GM19467 (cell line): ENCODE measurements around the gene DENND6A.
"Not testable (repeated sequence)": the region's sequence is repeated elsewhere in the genome, so short reads cannot be mapped to it uniquely, and the experiment has no call there.

Source experiments
- ATAC-seq: cut with Tn5 transposase; IDR thresholded peaks from one replicate; pipeline ENCODE4 v1.9.1; 2021; ENCODE audit warnings: mild to moderate bottlenecking, moderate library complexity; ENCODE audit not compliant: unreplicated experiment

The DENND6A gene, protein sequence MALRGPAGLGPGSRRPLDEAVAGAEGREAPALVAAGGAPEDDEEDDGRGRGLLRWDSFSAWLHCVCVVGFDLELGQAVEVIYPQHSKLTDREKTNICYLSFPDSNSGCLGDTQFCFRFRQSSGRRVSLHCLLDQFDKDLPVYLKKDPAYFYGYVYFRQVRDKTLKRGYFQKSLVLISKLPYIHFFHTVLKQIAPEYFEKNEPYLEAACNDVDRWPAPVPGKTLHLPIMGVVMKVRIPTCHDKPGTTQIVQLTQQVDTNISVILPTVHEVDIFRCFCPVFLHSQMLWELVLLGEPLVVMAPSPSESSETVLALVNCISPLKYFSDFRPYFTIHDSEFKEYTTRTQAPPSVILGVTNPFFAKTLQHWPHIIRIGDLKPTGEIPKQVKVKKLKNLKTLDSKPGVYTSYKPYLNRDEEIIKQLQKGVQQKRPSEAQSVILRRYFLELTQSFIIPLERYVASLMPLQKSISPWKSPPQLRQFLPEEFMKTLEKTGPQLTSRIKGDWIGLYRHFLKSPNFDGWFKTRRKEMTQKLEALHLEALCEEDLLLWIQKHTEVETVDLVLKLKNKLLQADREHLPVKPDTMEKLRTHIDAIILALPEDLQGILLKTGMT

DNA sequence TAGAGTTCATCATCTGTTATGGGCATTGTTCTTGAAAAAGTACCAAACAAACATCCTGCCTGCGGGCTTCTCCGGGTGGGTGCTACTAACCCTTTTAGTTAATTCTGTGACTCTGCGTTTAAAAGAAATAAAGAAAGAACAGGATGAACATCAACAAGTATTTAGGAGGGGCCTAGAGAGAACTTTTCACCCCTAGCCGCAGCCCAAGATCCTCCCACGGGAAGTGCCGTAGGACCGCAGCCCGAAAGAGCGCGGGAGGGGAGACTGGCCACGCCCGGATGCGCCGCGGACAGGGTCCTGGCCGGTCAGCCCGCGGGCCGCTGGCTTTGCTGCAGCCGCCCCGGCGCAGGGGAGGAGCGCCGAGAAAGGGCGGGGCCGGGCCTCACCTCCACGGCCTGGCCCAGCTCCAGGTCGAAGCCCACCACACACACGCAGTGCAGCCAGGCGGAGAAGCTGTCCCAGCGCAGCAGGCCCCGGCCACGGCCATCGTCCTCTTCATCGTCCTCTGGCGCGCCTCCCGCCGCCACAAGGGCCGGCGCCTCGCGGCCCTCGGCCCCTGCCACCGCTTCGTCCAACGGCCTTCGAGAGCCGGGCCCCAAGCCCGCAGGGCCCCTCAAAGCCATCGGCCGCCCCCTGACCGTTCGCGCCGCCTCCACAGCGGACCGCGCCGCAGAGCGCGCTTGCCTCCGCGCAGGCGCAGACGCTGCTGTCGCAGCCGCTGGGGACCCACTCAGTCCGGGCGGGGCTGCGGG, at the start of gene DENND6A:
TSS of gene DENND6A (minus strand) at position 682 of the 752 bp plus-strand sequence. CDS start at position 623, 59 bp downstream.
- ATAC-seq, result peak; percentile 77

DNA sequence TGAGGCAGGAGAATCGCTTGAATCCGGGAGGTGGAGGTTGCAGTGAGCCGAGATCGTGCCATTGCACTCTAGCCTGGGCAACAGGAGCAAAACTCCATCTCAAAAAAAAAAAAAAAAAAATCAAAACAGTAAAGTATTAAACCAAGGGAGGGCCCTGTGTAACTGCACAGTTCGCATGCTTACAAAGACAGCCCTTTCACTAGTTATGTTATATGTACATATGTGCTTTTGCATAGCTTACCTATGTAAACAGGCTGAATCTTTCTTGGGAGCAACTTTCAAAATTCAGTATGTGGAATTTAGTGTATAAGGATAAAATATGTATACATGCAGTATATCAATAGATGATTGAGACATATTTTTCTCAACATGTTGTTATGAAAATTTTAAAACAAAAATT, 47.1 kb upstream of the DENND6A start:
- ATAC-seq, result no peak

- ATAC-seq, result no peak
Measured at GRCh38 chr3:57738391-57738790, 45.5 kb upstream of the DENND6A start.

DNA sequence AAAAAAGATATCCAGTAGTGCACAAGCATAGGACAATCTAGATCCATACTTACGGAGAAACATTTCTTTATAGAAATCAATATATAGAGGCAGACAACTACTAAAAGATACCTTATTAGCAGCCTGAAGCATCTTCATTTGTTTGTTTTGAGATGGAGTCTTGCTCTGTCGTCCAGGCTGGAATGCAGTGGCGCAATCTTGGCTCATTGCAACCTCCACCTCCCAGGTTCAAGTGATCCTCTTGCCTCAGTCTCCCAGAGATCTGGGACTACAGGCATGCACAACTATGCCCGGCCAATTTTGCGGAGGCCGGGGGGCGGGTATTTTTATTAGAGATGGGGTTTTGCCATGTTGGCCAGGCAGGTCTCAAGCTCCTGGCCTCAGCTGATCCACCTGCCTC, 45.0 kb upstream of the DENND6A start:
- no peak for ATAC-seq

DNA sequence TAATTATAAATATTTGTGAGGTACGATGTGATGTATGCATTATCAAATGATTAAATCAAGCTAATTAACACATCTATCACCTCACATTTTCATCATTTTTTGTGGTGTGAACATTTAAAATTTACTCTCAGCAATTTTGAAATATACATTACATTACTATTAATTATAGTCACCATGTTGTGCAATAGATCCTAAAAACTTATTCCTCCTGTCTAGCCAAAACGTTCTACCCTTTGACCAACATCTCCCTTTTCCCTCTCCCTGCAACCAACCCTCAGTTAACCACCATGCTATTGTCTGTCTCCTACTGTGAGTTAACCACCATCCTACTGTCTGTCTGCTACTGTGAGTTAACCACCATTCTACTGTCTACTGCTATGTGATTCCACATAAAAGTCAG, 42.5 kb upstream of the DENND6A start:
- no peak for ATAC-seq

DNA sequence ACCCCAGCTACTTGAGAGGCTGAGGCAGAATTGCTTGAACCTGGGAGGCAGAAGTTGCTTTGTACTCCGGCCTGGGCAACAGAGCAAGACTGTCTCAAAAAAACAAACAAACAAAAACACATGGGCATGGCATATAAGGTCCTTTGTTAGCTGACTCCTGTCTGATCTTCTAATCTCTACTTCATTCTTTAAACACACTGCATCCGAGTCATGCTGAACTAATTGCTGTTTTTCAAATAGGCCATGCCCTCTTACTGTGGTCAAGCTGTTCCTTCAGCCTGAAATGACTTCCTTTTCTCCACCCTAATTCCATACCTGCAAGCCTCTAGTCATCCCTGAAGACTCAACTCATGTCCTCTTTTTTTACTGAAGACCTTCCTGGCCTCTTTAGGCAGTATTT, 40.9 kb upstream of the DENND6A start:
- ATAC-seq, result no peak

GRCh38 chr3:57731311-57731710, 38.4 kb upstream of the DENND6A start:
- ATAC-seq, result no peak

- no peak for ATAC-seq
Measured at GRCh38 chr3:57730682-57731081, 37.8 kb upstream of the DENND6A start.

- ATAC-seq, result no peak
Measured at GRCh38 chr3:57729334-57730045, 36.6 kb upstream of the DENND6A start.

- no peak for ATAC-seq
Measured at GRCh38 chr3:57727106-57727505, 34.2 kb upstream of the DENND6A start.

- ATAC-seq, result no peak
Measured at GRCh38 chr3:57726397-57726796, 33.5 kb upstream of the DENND6A start.

- no peak for ATAC-seq
Measured at GRCh38 chr3:57718118-57718517, 25.2 kb upstream of the DENND6A start.

DNA sequence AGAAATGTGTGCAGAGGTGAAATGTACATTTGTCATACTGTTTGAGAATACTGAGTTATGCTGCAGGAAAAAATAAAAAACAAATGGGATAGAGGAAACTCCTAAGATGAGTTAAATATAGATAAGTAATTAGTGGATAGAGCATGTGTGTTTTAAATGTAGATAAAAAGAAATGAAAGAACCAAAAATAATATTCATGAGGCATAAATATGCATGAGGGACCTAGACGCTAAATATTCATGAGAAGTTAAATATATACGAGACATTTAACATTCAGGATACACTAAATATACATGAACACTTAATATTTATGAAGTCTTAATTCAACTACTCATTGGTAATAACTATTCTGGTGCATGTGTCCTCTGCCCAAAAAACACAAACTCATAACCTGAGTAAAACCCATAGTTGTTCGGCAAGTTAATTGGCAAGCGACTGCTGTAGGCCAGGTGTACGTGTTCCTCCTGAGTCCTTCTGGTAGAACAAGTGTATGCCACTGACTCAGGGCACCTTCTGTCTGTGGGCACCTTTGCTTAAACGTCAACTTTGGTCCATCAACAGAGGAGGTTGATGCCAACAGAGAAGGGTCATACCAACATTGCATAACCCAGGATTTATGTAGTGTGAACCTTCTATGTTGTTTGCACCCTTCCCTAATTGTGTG, 24.5 kb upstream of the DENND6A start:
- no peak for ATAC-seq

GRCh38 chr3:57715686-57716085, 22.8 kb upstream of the DENND6A start:
- no peak for ATAC-seq

DNA sequence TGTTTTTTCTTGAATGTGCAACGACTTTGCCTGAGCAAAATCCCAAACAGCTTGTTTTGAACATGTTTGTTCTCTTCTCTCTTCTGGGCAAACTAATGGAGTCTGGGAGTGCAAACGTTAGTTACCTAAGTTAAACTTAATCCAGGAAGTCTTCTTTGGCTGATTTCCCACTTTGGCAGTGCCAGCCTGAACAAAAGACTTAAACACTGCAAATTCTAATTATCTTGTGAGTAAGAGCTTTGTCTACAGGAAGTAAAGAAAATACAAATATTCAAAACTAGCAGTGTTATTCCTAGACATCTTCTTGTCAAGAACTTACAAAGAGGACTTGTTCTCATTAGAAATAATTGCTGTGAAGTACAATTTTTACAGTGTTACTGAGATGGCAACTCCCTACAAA, 16.7 kb upstream of the DENND6A start:
- ATAC-seq, result no peak

DNA sequence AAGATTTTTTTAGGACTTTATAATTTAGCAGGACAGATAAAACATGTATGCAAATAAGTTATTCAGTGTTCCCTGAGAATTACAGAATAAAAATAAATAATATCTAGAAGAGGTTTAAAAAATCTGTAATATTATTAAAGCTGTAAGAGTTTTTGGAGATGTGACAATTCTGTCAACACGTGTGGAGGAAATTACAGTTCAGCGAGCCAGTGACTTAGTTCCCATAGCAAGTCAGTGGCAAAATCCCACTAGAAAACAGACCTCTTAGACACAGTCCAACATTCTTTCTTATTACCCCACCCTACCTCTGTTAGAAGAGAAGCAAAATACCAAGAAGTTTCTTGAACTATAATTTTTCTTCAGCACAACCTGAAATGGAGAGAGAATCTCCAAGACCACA, 16.2 kb upstream of the DENND6A start:
- no peak for ATAC-seq

- ATAC-seq, result no peak
Measured at GRCh38 chr3:57706462-57706861, 13.6 kb upstream of the DENND6A start.

DNA sequence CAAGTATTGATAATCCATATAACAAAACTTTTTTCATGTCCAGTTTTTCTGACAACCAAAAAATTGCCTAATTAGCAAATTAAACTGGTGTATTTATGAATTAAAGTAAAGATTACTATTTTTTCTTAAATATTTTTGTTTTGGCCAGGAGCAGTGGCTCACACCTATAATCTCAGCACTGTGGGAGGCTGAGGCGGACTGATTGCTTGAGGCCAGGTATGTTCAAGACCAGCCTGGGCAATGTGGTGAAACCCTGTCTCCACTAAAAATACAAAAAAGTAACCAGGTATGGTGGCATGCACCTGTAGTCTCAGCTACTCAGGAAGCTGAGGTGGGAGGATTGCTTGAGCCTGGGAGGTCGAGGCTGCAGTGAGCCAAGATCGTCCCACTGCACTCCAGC, 12.5 kb upstream of the DENND6A start:
- not testable (repeated sequence) for ATAC-seq

- ATAC-seq, result no peak
Measured at GRCh38 chr3:57701781-57702180, 8.9 kb upstream of the DENND6A start.

- no peak for ATAC-seq
Measured at GRCh38 chr3:57700737-57701136, 7.9 kb upstream of the DENND6A start.

DNA sequence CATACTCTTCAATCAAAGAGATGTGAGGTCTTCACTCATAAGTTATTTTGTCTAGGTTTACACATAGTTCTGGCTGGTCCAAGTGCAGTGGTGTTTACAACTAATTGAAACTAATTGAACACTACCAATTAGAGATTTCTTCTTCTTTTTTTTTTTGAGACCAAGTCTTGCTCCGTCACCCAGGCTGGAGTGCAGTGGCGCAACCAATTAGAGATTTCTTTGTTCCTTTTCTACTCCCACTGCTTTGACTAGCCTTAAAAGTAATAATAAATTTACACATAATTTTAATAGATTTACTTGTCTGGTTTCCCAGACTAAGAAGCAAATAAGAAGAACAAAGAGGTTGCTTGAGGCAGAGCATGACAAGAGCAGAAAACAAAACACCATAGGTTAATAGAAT, 6.7 kb upstream of the DENND6A start:
- no peak for ATAC-seq
